Liver (tissue), 9 donors: ENCODE data around the gene ACOXL. TPM values are rescaled to one million over a fixed set of nuclear protein-coding genes. Genes with fewer than 3 reads are reported as not detected.

ENCODE experiments used
- DNase-seq: peaks from one replicate; pipeline ENCODE4 v3.0.0-alpha.2; 2017; ENCODE audit warnings: low spot score
- H3K27ac ChIP-seq, 2 donors: one replicate each; pipeline ENCODE4 v1.7.0; 2013; ENCODE audit warnings: inconsistent platforms in 2 of 2, low read length in 2 of 2, control low read depth in 1 of 2, low read depth in 1 of 2, mild to moderate bottlenecking in 1 of 2
- H3K27me3 ChIP-seq, 4 donors: one replicate each; pipeline versions ENCODE4 v1.6.1 to v1.7.0; 2013; ENCODE audit warnings: low read length in 3 of 4, inconsistent platforms in 1 of 4, mild to moderate bottlenecking in 1 of 4, moderate library complexity in 1 of 4; ENCODE audit not compliant: control insufficient read depth in 4 of 4, insufficient read depth in 4 of 4
- H3K36me3 ChIP-seq, 4 donors: one replicate each; pipeline versions ENCODE4 v1.6.1 to v1.7.0; 2013; ENCODE audit warnings: low read length in 3 of 4, mild to moderate bottlenecking in 3 of 4, low read depth in 1 of 4, moderate library complexity in 1 of 4; ENCODE audit not compliant: control insufficient read depth in 4 of 4, insufficient read depth in 3 of 4
- H3K4me1 ChIP-seq, 4 donors: one replicate each; pipeline versions ENCODE4 v1.6.1 to v1.7.0; 2013; ENCODE audit warnings: low read length in 3 of 4, mild to moderate bottlenecking in 3 of 4, moderate library complexity in 1 of 4; ENCODE audit not compliant: control insufficient read depth in 4 of 4, insufficient read depth in 4 of 4
- H3K4me3 ChIP-seq, 3 donors: one replicate each; pipeline versions ENCODE4 v1.6.1 to v1.7.0; 2013; ENCODE audit warnings: low read length in 3 of 3, control low read depth in 1 of 3, low read depth in 1 of 3, mild to moderate bottlenecking in 1 of 3
- H3K9ac ChIP-seq, 2 donors: one replicate each; pipeline ENCODE4 v1.7.0; 2013; ENCODE audit warnings: low read length in 2 of 2, mild to moderate bottlenecking in 2 of 2, moderate library complexity in 2 of 2, control low read depth in 1 of 2, low read depth in 1 of 2
- H3K9me3 ChIP-seq, 4 donors: one replicate each; pipeline versions ENCODE4 v1.6.1 to v1.7.0; 2013; ENCODE audit warnings: low read length in 3 of 4; ENCODE audit not compliant: control insufficient read depth in 4 of 4
- ATF3 ChIP-seq: IDR thresholded peaks from 2 replicates; pipeline ENCODE4 v1.6.1; 2016; ENCODE audit warnings: antibody characterized with exemption
- CTCF ChIP-seq: fragments of 150-350 bp; IDR thresholded peaks from 2 replicates; pipeline ENCODE4 v1.5.1; 2017; ENCODE audit warnings: improper control_type of control experiment, low read depth, low read length; ENCODE audit not compliant: missing input control
- EGR1 ChIP-seq, 2 donors: IDR thresholded peaks; 2 replicates each; pipeline ENCODE4 v1.6.1; 2016 to 2018; ENCODE audit warnings: antibody characterized with exemption in 2 of 2, low read depth in 2 of 2
- FOXA1 ChIP-seq: IDR thresholded peaks from 2 replicates; pipeline ENCODE4 v1.6.1; 2016; ENCODE audit warnings: antibody characterized with exemption
- FOXA2 ChIP-seq: IDR thresholded peaks from 2 replicates; pipeline ENCODE4 v1.6.1; 2016; ENCODE audit warnings: antibody characterized with exemption
- GABPA ChIP-seq, 2 donors: IDR thresholded peaks in 1 of 2; conservative IDR thresholded peaks in 1 of 2; 2 replicates each; pipeline ENCODE4 v1.6.1; 2016; ENCODE audit warnings: antibody characterized with exemption in 2 of 2, mild to moderate bottlenecking in 1 of 2, moderate library complexity in 1 of 2
- HNF4A ChIP-seq, 2 donors: conservative IDR thresholded peaks; 2 replicates each; pipeline ENCODE4 v1.6.1; 2016; ENCODE audit warnings: antibody characterized with exemption in 2 of 2, mild to moderate bottlenecking in 2 of 2
- HNF4G ChIP-seq: IDR thresholded peaks from 2 replicates; pipeline ENCODE4 v1.6.1; 2016; ENCODE audit warnings: antibody characterized with exemption
- JUND ChIP-seq, 2 donors: IDR thresholded peaks; 2 replicates each; pipeline ENCODE4 v1.6.1; 2016; ENCODE audit warnings: antibody characterized with exemption in 2 of 2
- MAX ChIP-seq: IDR thresholded peaks from 2 replicates; pipeline ENCODE4 v1.6.1; 2016; ENCODE audit warnings: antibody characterized with exemption
- NR2F2 ChIP-seq: IDR thresholded peaks from 2 replicates; pipeline ENCODE4 v1.6.1; 2016; ENCODE audit warnings: antibody characterized with exemption
- REST ChIP-seq: IDR thresholded peaks from 2 replicates; pipeline ENCODE4 v1.6.1; 2016; ENCODE audit warnings: antibody characterized with exemption, mild to moderate bottlenecking
- RXRA ChIP-seq, 2 donors: IDR thresholded peaks; 2 replicates each; pipeline ENCODE4 v1.6.1; 2017 to 2018; ENCODE audit warnings: antibody characterized with exemption in 2 of 2, mild to moderate bottlenecking in 1 of 2
- SP1 ChIP-seq: IDR thresholded peaks from 2 replicates; pipeline ENCODE4 v1.6.1; 2018; ENCODE audit warnings: antibody characterized with exemption, mild to moderate bottlenecking
- TAF1 ChIP-seq: conservative IDR thresholded peaks from 2 replicates; pipeline ENCODE4 v1.6.1; 2016; ENCODE audit warnings: antibody characterized with exemption, mild to moderate bottlenecking
- YY1 ChIP-seq: IDR thresholded peaks from 2 replicates; pipeline ENCODE4 v1.6.1; 2016; ENCODE audit warnings: antibody characterized with exemption, mild to moderate bottlenecking
- ZBTB33 ChIP-seq: IDR thresholded peaks from 2 replicates; pipeline ENCODE4 v1.6.1; 2016; ENCODE audit warnings: antibody characterized with exemption
- WGBS: extraction: QIAGEN DNeasy Blood & Tissue Kit; methylation state at CpG from one replicate; pipeline ENCODE4 v1.1.7; 2013; 5-methylcytosine and 5-hydroxymethylcytosine counted together
- polyA plus RNA-seq, 2 donors: library from polyadenylated mRNA; stranded (reverse) in 1 of 2; unstranded in 1 of 2; fragments of 200-250 nt in 1 of 2; fragments of >200 nt in 1 of 2; fragmentation: Nextera tagmentation in 1 of 2; extraction: Ambion mirVana in 1 of 2; gene quantifications; one replicate each; pipeline versions ENCODE4 v1.2.1 to v1.2.3, GENCODE V29; 2013 to 2015
- total RNA-seq, 2 donors: library from RNA; depleted of rRNA; stranded (reverse); fragments of >200 nt; gene quantifications; one replicate each; pipeline ENCODE4 v1.2.3, GENCODE V29; 2014
- donor health status: healthy.
- donor health status: healthy.
- donor health status: healthy.
- donor health status: healthy.
- donor health status: healthy.

Gene ACOXL
- total and polyA plus RNA-seq, 4 donors: 0.07 TPM; not detected in 3

- no peaks in the 10 kb centered on the region for H3K36me3 ChIP-seq
- WGBS: 84% methylated on average over 2 of the region's 2 CpGs
- no peaks in the 10 kb centered on the region for H3K9me3 ChIP-seq
- no peak overlapping the region for H3K4me3 ChIP-seq
- no peaks in the 10 kb centered on the region for H3K4me1 ChIP-seq
- DNase-seq: no peak
- no peaks in the 10 kb centered on the region for H3K27me3 ChIP-seq
- no peak overlapping the region for H3K9ac ChIP-seq
- TF ChIP-seq RXRA (IDR thresholded peaks at IDR 0.05): no peak
- TF ChIP-seq FOXA1: no peak
- TF ChIP-seq EGR1 (IDR thresholded peaks at IDR 0.05; ENCODE audit: low read depth in 2 of 2): no peak
- no peak for TF ChIP-seq NR2F2
- TF ChIP-seq MAX: no peak
- no peak for TF ChIP-seq FOXA2
- no peak for TF ChIP-seq HNF4A (conservative IDR thresholded peaks at IDR 0.05)
- no peak for TF ChIP-seq TAF1
- TF ChIP-seq GABPA (IDR thresholded peaks at IDR 0.05 in 1 of 2, conservative IDR thresholded peaks at IDR 0.05 in 1 of 2): no peak
- no peak for TF ChIP-seq YY1
- TF ChIP-seq HNF4G: no peak
- no peak for TF ChIP-seq CTCF
- no peak for TF ChIP-seq SP1
- TF ChIP-seq REST: no peak
- TF ChIP-seq JUND (IDR thresholded peaks at IDR 0.05): no peak
- no peak for TF ChIP-seq ATF3
- no peak for TF ChIP-seq ZBTB33
- H3K27ac ChIP-seq: no peak overlapping the region
These were observed 333.8 kb downstream of the ACOXL start for GRCh38 chr2:111066062-111066593.
